ENCODE data around the gene SCUBE1. TPM values are rescaled to one million over a fixed set of nuclear protein-coding genes. Genes with fewer than 3 reads are reported as not detected.

Gene SCUBE1
- total and polyA plus RNA-seq, 8 donors = 0.04 to 0.41 (median 0.12) TPM; not detected in 3

GRCh38 chr22:43151251-43152002 lies 191.7 kb downstream of the SCUBE1 start, which contains the start of gene TSPO:
Gene TSPO (plus strand): TSS chr22:43151559. CDS start chr22:43159239, 7,680 bp downstream.
- H3K4me1 ChIP-seq = peaks cover 0 to 3% (median 0%) of the 10 kb centered on the region in 3 donors
- intact Hi-C loops (cut with DNase I) = no loop called here
- peak within 1 kb of the TSS; percentile 68 to 95 (median 82) for H3K4me3 ChIP-seq
- no peak for TF ChIP-seq CTCF (IDR thresholded peaks at IDR 0.05)
- DNase-seq (peak; percentile 66 to 92 (median 83)), ATAC-seq (peak; percentile 85 to 91 (median 87)), FAIRE-seq (no peak)
- H3K9me3 ChIP-seq = no peaks in the 10 kb centered on the region
- H3K27ac ChIP-seq = peak within 1 kb of the TSS; percentile 44 to 86 (median 62)
- H3K27me3 ChIP-seq = no peaks in the 10 kb centered on the region
- WGBS, 2 donors = 0 to 1% methylated on average over 54 to 75 of the region's 75 CpGs
- no peaks in the 10 kb centered on the region for H3K36me3 ChIP-seq

- no peak for ATAC-seq
- H3K27ac ChIP-seq = peak overlapping the region in 2 of 4 donors; percentile 79 to 86
- TF ChIP-seq CTCF (IDR thresholded peaks at IDR 0.05) = no peak
- no peaks in the 10 kb centered on the region for H3K36me3 ChIP-seq
- peak overlapping the region; percentile 68 to 95 (median 82) for H3K4me3 ChIP-seq
- no peak for FAIRE-seq
- H3K27me3 ChIP-seq = no peaks in the 10 kb centered on the region
- intact Hi-C loops (cut with DNase I) = no loop called here
- WGBS, 2 donors = 72 to 75% methylated on average over 15 of the region's 15 CpGs
- DNase-seq = peak in 1 of 6 donors; percentile 77
- no peaks in the 10 kb centered on the region for H3K9me3 ChIP-seq
- H3K4me1 ChIP-seq = peaks cover 0 to 3% (median 0%) of the 10 kb centered on the region in 3 donors
These were observed 192.4 kb downstream of the SCUBE1 start for GRCh38 chr22:43150731-43151206.

GRCh38 chr22:43148581-43148980 lies 194.6 kb downstream of the SCUBE1 start:
- no peak overlapping the region for H3K27ac ChIP-seq

GRCh38 chr22:43147821-43148220 lies 195.4 kb downstream of the SCUBE1 start:
- no peak overlapping the region for H3K27ac ChIP-seq
- no peaks in the 10 kb centered on the region for H3K27me3 ChIP-seq
- no peaks in the 10 kb centered on the region for H3K9me3 ChIP-seq
- H3K4me1 ChIP-seq = peaks cover 0 to 3% (median 0%) of the 10 kb centered on the region in 3 donors
- intact Hi-C loops (cut with DNase I) = no loop called here
- DNase-seq (no peak), ATAC-seq (no peak), FAIRE-seq (no peak)
- H3K4me3 ChIP-seq = no peak overlapping the region
- 52 to 64% methylated on average over 8 of the region's 8 CpGs for WGBS, 2 donors
- no peak for TF ChIP-seq CTCF (IDR thresholded peaks at IDR 0.05)
- no peaks in the 10 kb centered on the region for H3K36me3 ChIP-seq

More at GRCh38 chr22:43148581-43148980, 194.6 kb downstream of the SCUBE1 start:
- Histone ChIP-seq H3K27me3 (no peaks in the 10 kb centered on the region), H3K36me3 (no peaks in the 10 kb centered on the region), H3K4me3 (no peak overlapping the region), H3K9me3 (no peaks in the 10 kb centered on the region), H3K4me1 (peaks cover 0 to 3% (median 0%) of the 10 kb centered on the region in 3 donors)
- intact Hi-C loops (cut with DNase I) = no loop called here
- FAIRE-seq = no peak
- TF ChIP-seq CTCF (IDR thresholded peaks at IDR 0.05) = no peak
- no peak for ATAC-seq
- WGBS, 2 donors = 59 to 64% methylated on average over 6 of the region's 6 CpGs
- DNase-seq = no peak

Other genes with a start within 250 kb of the SCUBE1 start
- 1 to 10 TPM in 4 of 6 donors, under 1 TPM in 2; 0.97 to 8.4 (median 1.4) TPM for gene BIK, start 232.6 kb downstream of the SCUBE1 start, total RNA-seq
- 1 to 10 TPM; 4.5 to 5.2 TPM for gene BIK, start 232.6 kb downstream of the SCUBE1 start, polyA plus RNA-seq
- 10 to 100 TPM in 3 of 6 donors, 1 to 10 TPM in 3; 7.0 to 12.8 (median 9.6) TPM for gene MCAT, start 200.0 kb downstream of the SCUBE1 start, total RNA-seq
- gene MCAT, start 200.0 kb downstream of the SCUBE1 start, polyA plus RNA-seq = 10 to 100 TPM; 13.7 to 14.1 TPM
- 10 to 100 TPM; 24.2 to 63.2 (median 34.7) TPM for gene TSPO, start 191.8 kb downstream of the SCUBE1 start, total RNA-seq
- gene TSPO, start 191.8 kb downstream of the SCUBE1 start, polyA plus RNA-seq = 10 to 100 TPM; 62.4 to 79.6 TPM
- 10 to 100 TPM; 10.6 to 22.2 (median 16.1) TPM for gene TTLL12, start 156.2 kb downstream of the SCUBE1 start, total RNA-seq
- 10 to 100 TPM; 13.7 to 14.2 TPM for gene TTLL12, start 156.2 kb downstream of the SCUBE1 start, polyA plus RNA-seq
- not detected for gene MPPED1, start 68.6 kb upstream of the SCUBE1 start, total RNA-seq
- gene MPPED1, start 68.6 kb upstream of the SCUBE1 start, polyA plus RNA-seq = under 1 TPM in 1 of 2 donors, not detected in 1; 0.05 TPM

Data from pancreas (tissue), 10 donors.